NCI-H1436 (cell line): Measurements from ENCODE around the gene RNF17.

Experiments
- DNase-seq: peaks from one replicate; lab custom pipeline; 2025; lab: John Stamatoyannopoulos, UW

Gene RNF17

GRCh38 chr13:24858953-24859352 is 95.0 kb downstream of the RNF17 start:
- DNase-seq, result no peak

GRCh38 chr13:24860770-24861169 is 96.8 kb downstream of the RNF17 start:
- no peak for DNase-seq

GRCh38 chr13:24861617-24862362 is 97.8 kb downstream of the RNF17 start:
- no peak for DNase-seq

- no peak for DNase-seq
These were observed 100.0 kb downstream of the RNF17 start for GRCh38 chr13:24863748-24864540.

GRCh38 chr13:24864579-24864978 is 100.6 kb downstream of the RNF17 start:
- DNase-seq, result no peak

- DNase-seq, result no peak
These were observed 101.4 kb downstream of the RNF17 start for GRCh38 chr13:24865163-24865953.

GRCh38 chr13:24866488-24866887 is 102.5 kb downstream of the RNF17 start:
- DNase-seq, result no peak

- DNase-seq, result no peak
These were observed 104.9 kb downstream of the RNF17 start for GRCh38 chr13:24868874-24869273.

GRCh38 chr13:24870380-24870760 is 106.4 kb downstream of the RNF17 start:
- DNase-seq, result no peak

- DNase-seq, result no peak
These were observed 111.6 kb downstream of the RNF17 start for GRCh38 chr13:24875566-24875965.

- no peak for DNase-seq
These were observed 113.6 kb downstream of the RNF17 start for GRCh38 chr13:24877531-24877930.

- no peak for DNase-seq
These were observed 114.4 kb downstream of the RNF17 start for GRCh38 chr13:24878340-24878739.

GRCh38 chr13:24882665-24883064 is 118.7 kb downstream of the RNF17 start:
- no peak for DNase-seq

GRCh38 chr13:24887759-24888158 is 123.8 kb downstream of the RNF17 start:
- DNase-seq, result no peak

GRCh38 chr13:24888291-24888931 is 124.4 kb downstream of the RNF17 start:
- DNase-seq, result no peak

GRCh38 chr13:24890256-24890655 is 126.3 kb downstream of the RNF17 start:
- no peak for DNase-seq

- no peak for DNase-seq
These were observed 127.6 kb downstream of the RNF17 start for GRCh38 chr13:24891476-24892108.

GRCh38 chr13:24892829-24893228 is 128.9 kb downstream of the RNF17 start:
- DNase-seq, result no peak

- DNase-seq, result no peak
These were observed 129.9 kb downstream of the RNF17 start for GRCh38 chr13:24893863-24894262.

- no peak for DNase-seq
These were observed 130.5 kb downstream of the RNF17 start for GRCh38 chr13:24894277-24894971.

- no peak for DNase-seq
These were observed 131.0 kb downstream of the RNF17 start for GRCh38 chr13:24894972-24895300.
